Transverse colon (tissue), 4 donors: ENCODE results near the gene GABRD. TPM values are rescaled to one million over a fixed set of nuclear protein-coding genes. Genes with fewer than 3 reads are reported as not detected.

Experiments
- DNase-seq: peaks from one replicate; pipeline ENCODE4 v3.0.0-alpha.2; 2019
- H3K27ac ChIP-seq, 4 donors: fragments of 200-600 bp; sonication (generic); 2 replicates each; pipeline ENCODE4 v1.5.1; 2016 to 2018; ENCODE audit warnings: inconsistent platforms in 4 of 4
- H3K27me3 ChIP-seq: fragments of 200-600 bp; sonication (generic); 2 replicates; pipeline ENCODE4 v1.5.1; 2017; ENCODE audit warnings: inconsistent platforms
- H3K36me3 ChIP-seq, 4 donors: fragments of 200-600 bp; sonication (generic); 2 replicates each; pipeline ENCODE4 v1.5.1; 2017 to 2019; ENCODE audit warnings: inconsistent platforms in 4 of 4
- H3K4me1 ChIP-seq, 4 donors: fragments of 200-600 bp; sonication (generic); 2 replicates each; pipeline ENCODE4 v1.5.1; 2017 to 2020; ENCODE audit warnings: inconsistent platforms in 4 of 4
- H3K4me3 ChIP-seq, 4 donors: fragments of 200-600 bp; sonication (generic); 1 replicate in 1 of 4; 2 replicates in 3 of 4; pipeline versions ENCODE4 v1.5.1 to v1.6.1; 2017 to 2019; ENCODE audit warnings: inconsistent platforms in 4 of 4
- H3K9me3 ChIP-seq, 2 donors: fragments of 200-600 bp; sonication (generic); 2 replicates each; pipeline ENCODE4 v1.5.1; 2017 to 2019; ENCODE audit warnings: inconsistent platforms in 2 of 2
- EP300 ChIP-seq: sonication (generic); formaldehyde crosslinking; IDR thresholded peaks from one replicate; pipeline ENCODE4 v1.6.1; 2017; ENCODE audit warnings: antibody characterized with exemption, low read depth
- POLR2A ChIP-seq: fragments of 450-650 bp; IDR thresholded peaks from one replicate; pipeline ENCODE4 v1.6.1; 2016; ENCODE audit warnings: antibody characterized with exemption, mild to moderate bottlenecking, moderate library complexity
- POLR2AphosphoS5 ChIP-seq, 3 donors: sonication (generic); formaldehyde crosslinking; IDR thresholded peaks; one replicate each; pipeline ENCODE4 v1.6.1; 2016; ENCODE audit warnings: antibody characterized with exemption in 3 of 3
- WGBS, 2 donors: methylation state at CpG; one replicate each; pipeline ENCODE4 v1.1.5; 2018; ENCODE audit warnings: low coverage in 1 of 2; 5-methylcytosine and 5-hydroxymethylcytosine counted together
- in situ Hi-C, 4 donors: fragments of 200-750 bp; cut with MboI; loops; one replicate each; pipeline versions ENCODE4 v1.15.0 to v1.15.1; 2017; ENCODE audit warnings: low sequenced_read_pairs in 3 of 4, low pct_ligation_motif_present in 1 of 4, low pct_unique_long_range_greater_than_20kb in 1 of 4
- intact Hi-C: fragments of 100-400 bp; cut with DNase I; formaldehyde crosslinking; loops from one replicate; pipeline ENCODE4 v1.15.1; 2023; ENCODE audit warnings: low total_unique reads
- total RNA-seq, 4 donors: library from RNA; depleted of rRNA; stranded (reverse); fragments of >200 nt; gene quantifications; one replicate each; pipeline ENCODE4 v1.1.0, GENCODE V29; 2016
- TF ChIP-seq, protein P1 (sequence below), 5 experiments: fragments of 200-600 bp in 3 of 5; fragments of 450-650 bp in 2 of 5; sonication (generic) in 3 of 5; IDR thresholded peaks; 1 replicate in 2 of 5; 2 replicates in 3 of 5; pipeline ENCODE4 v1.5.1; 2016 to 2017; ENCODE audit warnings: antibody characterized with exemption in 5 of 5, inconsistent platforms in 3 of 5, mild to moderate bottlenecking in 2 of 5, moderate library complexity in 1 of 5

GABRD gene
- total RNA-seq, 4 donors from 2014 or later: not detected

DNA sequence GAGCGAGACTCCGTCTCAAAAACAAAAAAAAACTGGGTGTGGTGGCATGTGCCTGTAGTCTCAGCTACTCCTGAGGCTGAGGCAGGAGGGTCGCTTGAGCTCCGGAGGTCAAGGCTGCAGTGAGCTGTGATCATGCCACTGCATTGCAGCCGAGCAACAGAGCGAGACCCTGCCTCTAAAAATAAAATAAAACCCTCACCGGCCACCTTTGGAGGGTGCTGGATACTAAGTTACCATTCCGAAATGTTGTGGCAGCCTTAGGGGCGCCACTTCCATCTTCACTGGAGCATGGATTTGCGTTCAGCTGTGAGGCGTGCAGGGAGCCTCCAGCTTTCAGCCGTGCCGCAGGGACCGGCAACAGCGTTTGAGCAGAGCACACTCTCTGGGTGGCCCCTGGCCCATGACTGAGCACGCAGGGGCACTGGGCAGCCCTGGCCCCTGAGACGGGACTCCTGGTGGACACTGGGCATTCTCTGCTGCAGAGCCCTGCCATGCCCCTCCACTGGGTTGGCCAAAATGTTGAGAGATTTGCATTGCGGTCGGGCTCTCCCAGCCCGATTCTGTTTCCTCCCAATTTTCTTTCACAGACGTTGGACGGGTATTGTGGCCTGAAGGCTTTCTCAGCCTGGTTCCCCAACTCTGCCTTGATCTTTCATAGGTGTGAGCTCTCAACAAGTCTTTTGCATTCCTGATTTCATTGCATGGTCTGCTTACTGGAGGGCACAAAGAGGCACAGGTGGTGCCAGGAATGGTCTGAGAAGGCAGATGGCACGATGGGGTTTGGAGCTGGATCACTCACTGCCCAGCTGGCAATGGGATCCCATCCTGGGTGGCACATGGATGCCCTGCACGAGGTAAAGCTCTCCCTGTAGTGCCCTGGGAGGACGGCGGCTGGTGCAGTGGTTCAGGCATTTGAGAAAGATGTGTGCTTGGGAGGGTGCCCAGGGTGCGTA is 9.8 kb upstream of the GABRD start:
- TF ChIP-seq POLR2AphosphoS5 (IDR thresholded peaks at IDR 0.05) (no peak), POLR2A (no peak), EP300 (no peak)
- TF ChIP-seq, protein P1, sequence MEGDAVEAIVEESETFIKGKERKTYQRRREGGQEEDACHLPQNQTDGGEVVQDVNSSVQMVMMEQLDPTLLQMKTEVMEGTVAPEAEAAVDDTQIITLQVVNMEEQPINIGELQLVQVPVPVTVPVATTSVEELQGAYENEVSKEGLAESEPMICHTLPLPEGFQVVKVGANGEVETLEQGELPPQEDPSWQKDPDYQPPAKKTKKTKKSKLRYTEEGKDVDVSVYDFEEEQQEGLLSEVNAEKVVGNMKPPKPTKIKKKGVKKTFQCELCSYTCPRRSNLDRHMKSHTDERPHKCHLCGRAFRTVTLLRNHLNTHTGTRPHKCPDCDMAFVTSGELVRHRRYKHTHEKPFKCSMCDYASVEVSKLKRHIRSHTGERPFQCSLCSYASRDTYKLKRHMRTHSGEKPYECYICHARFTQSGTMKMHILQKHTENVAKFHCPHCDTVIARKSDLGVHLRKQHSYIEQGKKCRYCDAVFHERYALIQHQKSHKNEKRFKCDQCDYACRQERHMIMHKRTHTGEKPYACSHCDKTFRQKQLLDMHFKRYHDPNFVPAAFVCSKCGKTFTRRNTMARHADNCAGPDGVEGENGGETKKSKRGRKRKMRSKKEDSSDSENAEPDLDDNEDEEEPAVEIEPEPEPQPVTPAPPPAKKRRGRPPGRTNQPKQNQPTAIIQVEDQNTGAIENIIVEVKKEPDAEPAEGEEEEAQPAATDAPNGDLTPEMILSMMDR (IDR thresholded peaks at IDR 0.05): no peak
- Histone ChIP-seq H3K4me1 (no peaks in the 10 kb centered on the region), H3K27me3 (peaks cover 64% of the 10 kb centered on the region), H3K27ac (no peak overlapping the region), H3K36me3 (no peaks in the 10 kb centered on the region), H3K9me3 (no peaks in the 10 kb centered on the region), H3K4me3 (no peak overlapping the region)
- intact Hi-C loops: no loop called here
- no peak for DNase-seq
- in situ Hi-C loops: no loop called here
- 77% methylated on average over 5 to 27 of the region's 27 CpGs for WGBS, 2 donors

DNA sequence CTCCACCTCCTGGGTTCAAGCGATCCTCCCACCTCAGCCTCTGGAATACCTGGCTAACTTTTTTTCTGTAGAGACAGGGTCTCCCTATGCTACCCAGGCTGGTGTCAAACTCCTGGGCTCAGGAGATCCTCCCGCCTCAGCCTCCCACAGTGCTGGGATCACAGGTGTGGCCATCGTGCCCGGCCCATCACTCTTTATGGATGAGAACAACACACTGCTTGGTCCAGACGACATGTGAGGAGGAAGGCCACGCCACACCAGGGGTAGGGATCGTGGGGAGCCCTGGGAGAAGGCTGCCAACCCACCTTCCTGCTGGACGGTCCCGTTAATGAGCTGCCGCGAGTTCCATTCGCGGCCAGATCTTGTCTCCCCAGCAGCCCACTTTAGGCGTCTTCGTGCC is 5.0 kb upstream of the GABRD start:
- no peaks in the 10 kb centered on the region for H3K36me3 ChIP-seq
- H3K9me3 ChIP-seq: no peaks in the 10 kb centered on the region
- H3K27ac ChIP-seq: no peak overlapping the region
- in situ Hi-C loops (no loop called here), intact Hi-C loops (no loop called here)
- H3K4me1 ChIP-seq: no peaks in the 10 kb centered on the region
- H3K27me3 ChIP-seq: peaks cover 68% of the 10 kb centered on the region
- no peak for DNase-seq
- TF ChIP-seq EP300 (no peak), POLR2A (no peak), POLR2AphosphoS5 (IDR thresholded peaks at IDR 0.05) (no peak)
- TF ChIP-seq, protein P1 (IDR thresholded peaks at IDR 0.05): no peak
- H3K4me3 ChIP-seq: no peak overlapping the region
- WGBS, 2 donors: 86% methylated on average over 15 of the region's 15 CpGs; no CpG with 5 or more reads in 1 of the 2 donors

DNA sequence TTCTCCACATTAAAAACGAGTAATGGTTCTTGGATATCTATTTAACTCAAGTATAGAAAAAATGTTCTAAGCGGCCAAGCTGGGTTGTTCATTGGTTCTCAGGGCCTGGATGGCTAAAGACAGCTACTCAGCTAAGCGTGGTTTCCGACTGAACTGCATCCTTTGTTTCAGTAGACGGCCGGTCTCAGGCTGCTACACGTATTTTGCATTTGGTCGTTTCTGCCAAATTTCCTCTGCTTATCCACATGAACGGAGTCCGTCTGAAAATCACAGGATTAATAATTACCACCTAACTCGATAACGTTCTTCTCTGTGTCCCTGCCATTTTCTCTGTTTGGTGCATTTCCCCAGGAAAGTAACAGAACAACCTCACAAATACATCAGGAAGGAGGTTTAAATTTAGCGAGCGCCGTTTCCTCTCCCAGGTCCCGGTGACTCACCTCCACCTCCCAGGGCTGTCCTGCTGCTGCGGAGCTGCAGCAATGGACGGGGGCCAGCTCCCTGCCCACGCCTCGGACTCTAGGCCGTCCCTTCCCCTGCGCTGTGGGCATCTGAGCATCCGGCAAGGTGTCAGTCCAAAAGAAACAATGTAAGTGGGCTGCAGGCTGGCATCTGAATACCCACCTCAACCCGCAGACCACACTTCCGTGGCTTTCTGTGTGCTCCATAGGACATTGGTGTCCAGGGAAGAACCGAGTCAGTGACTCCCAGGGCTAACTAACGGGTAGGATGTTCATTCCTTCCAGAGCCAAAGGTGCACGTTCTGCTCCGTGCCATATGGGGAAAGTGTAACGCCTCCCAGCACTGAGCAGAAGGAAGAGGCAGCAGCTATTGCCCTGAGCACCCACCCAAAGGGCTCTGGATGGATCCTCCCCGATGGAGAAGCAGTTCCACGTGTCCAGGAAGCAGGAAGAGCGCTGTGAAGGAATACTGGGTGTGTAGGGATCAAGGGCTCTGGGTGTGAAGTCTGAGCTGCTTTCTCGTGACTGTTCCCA is 4.1 kb upstream of the GABRD start:
- Histone ChIP-seq H3K27ac (no peak overlapping the region), H3K9me3 (no peaks in the 10 kb centered on the region), H3K4me1 (peaks cover 0 to 7% (median 4%) of the 10 kb centered on the region in 4 donors), H3K36me3 (no peaks in the 10 kb centered on the region), H3K4me3 (no peak overlapping the region), H3K27me3 (peaks cover 74% of the 10 kb centered on the region)
- intact Hi-C loops: no loop called here
- no peak for DNase-seq
- WGBS, 2 donors: 69% methylated on average over 16 to 34 of the region's 34 CpGs
- in situ Hi-C loops: no loop called here
- TF ChIP-seq, protein P1 (IDR thresholded peaks at IDR 0.05): no peak
- TF ChIP-seq EP300 (no peak), POLR2AphosphoS5 (IDR thresholded peaks at IDR 0.05) (no peak), POLR2A (no peak)

DNA sequence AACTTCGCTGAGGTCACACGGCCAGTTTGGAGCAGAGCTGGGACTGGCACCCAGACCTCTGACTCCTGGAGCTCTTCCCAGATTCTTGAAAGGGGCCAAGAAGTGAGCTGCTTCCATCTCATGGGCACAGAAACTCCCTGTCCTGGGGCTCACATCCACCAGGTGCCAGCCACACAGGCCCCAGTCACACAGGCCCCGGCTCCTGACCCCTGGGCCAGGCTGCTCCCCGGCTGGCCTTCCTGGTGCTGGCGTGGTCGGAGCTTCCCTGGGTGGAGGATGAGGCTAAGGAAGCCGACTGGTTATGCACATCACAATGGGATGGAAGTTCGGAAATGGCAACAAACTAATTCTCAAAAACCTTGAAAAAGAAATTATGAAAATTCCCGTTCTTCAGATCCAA is 3.0 kb upstream of the GABRD start:
- DNase-seq: no peak
- peaks cover 0 to 7% (median 4%) of the 10 kb centered on the region in 4 donors for H3K4me1 ChIP-seq
- H3K4me3 ChIP-seq: no peak overlapping the region
- H3K27me3 ChIP-seq: peaks cover 84% of the 10 kb centered on the region
- no peak overlapping the region for H3K27ac ChIP-seq
- WGBS, 2 donors: 71 to 90% methylated on average over 2 to 9 of the region's 9 CpGs
- intact Hi-C loops: no loop called here
- H3K9me3 ChIP-seq: no peaks in the 10 kb centered on the region
- no peak for TF ChIP-seq POLR2A
- TF ChIP-seq, protein P1 (IDR thresholded peaks at IDR 0.05): no peak
- no peak for TF ChIP-seq POLR2AphosphoS5 (IDR thresholded peaks at IDR 0.05)
- no peak for TF ChIP-seq EP300
- in situ Hi-C loops: no loop called here
- H3K36me3 ChIP-seq: no peaks in the 10 kb centered on the region
